Stomach (tissue), 4 donors: Measurements from ENCODE around the gene RHBDF1.

Experiments used
- POLR2A ChIP-seq, 4 donors: fragments of 450-650 bp; IDR thresholded peaks; one replicate each; pipeline ENCODE4 v1.6.1; 2016; ENCODE audit warnings: antibody characterized with exemption in 4 of 4, control low read depth in 2 of 4, mild to moderate bottlenecking in 1 of 4, moderate library complexity in 1 of 4
- POLR2AphosphoS5 ChIP-seq, 3 donors: sonication (generic); formaldehyde crosslinking; IDR thresholded peaks; one replicate each; pipeline ENCODE4 v1.6.1; 2016; ENCODE audit warnings: antibody characterized with exemption in 3 of 3
- TF ChIP-seq, protein P1 (sequence below), 7 experiments: fragments of 450-650 bp in 4 of 7; fragments of 200-600 bp in 3 of 7; sonication (generic) in 3 of 7; IDR thresholded peaks; one replicate each; pipeline ENCODE4 v1.5.1; 2016 to 2019; ENCODE audit warnings: antibody characterized with exemption in 7 of 7, control low read depth in 2 of 7, mild to moderate bottlenecking in 1 of 7

DNA sequence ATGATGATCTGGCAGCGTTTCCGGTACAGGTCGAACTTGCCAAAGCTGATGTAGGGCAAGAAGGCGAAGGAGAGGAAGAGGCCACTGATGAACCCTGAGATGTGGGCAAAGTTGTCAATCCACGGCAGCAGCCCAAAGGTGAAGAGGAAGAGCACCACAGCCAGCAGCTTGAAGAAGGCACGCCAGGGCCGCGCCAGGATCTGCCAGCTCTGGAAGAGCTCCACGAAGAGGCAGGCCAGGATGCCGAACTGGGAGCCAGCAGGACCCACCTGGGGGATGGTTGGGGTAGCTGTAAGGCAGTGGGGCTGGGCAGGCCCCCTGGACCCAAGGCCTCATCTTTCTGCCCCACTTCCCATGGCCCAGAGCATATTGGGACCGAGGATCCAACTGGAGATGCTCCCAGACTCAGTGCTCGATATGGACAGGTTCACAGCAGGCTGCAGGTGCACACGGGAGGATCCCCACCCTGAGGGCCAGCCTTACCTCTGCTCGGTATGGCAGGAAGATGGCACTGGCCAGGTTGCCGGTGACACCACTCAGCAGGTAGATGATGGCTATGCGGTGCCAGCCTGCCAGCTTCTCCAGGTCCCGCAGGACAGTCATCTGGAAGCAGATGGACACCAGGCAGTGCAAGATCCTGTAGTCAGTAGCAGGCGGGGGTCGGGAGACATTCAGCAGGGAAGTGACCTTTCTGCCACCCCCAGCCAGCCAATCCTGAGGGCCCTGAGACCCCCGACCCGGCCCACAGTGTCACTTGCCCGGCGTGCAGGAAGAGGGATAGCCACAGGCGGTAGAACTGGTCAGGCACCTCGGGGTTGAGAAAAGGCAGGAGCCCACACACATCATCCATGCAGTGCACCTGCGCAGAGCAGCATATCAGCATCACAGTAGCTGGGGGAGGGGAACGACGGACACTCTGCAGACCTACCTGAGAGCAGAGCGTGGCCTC lies 13.7 kb downstream of the RHBDF1 start:
- TF ChIP-seq, protein P1, sequence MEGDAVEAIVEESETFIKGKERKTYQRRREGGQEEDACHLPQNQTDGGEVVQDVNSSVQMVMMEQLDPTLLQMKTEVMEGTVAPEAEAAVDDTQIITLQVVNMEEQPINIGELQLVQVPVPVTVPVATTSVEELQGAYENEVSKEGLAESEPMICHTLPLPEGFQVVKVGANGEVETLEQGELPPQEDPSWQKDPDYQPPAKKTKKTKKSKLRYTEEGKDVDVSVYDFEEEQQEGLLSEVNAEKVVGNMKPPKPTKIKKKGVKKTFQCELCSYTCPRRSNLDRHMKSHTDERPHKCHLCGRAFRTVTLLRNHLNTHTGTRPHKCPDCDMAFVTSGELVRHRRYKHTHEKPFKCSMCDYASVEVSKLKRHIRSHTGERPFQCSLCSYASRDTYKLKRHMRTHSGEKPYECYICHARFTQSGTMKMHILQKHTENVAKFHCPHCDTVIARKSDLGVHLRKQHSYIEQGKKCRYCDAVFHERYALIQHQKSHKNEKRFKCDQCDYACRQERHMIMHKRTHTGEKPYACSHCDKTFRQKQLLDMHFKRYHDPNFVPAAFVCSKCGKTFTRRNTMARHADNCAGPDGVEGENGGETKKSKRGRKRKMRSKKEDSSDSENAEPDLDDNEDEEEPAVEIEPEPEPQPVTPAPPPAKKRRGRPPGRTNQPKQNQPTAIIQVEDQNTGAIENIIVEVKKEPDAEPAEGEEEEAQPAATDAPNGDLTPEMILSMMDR (IDR thresholded peaks at IDR 0.05), result no peak
- TF ChIP-seq POLR2AphosphoS5 (IDR thresholded peaks at IDR 0.05) (no peak), POLR2A (IDR thresholded peaks at IDR 0.05) (no peak)
